NCI-H1105 (cell line): Measurements from ENCODE around the gene SLU7.
A peak's percentile ranks its signal among the peaks of the same experiment; 100 is the strongest.

Source experiments
- DNase-seq: peaks from one replicate; lab custom pipeline; 2025; lab: John Stamatoyannopoulos, UW

Gene SLU7

GRCh38 chr5:160418561-160419457 is at the start of gene SLU7:
TSS of gene SLU7 (minus strand) at chr5:160419081. CDS start at chr5:160415294, 3,787 bp downstream.
- DNase-seq: peak; percentile 75

GRCh38 chr5:160468363-160468975 is 49.6 kb upstream of the SLU7 start:
- DNase-seq: no peak

- no peak for DNase-seq
These were observed 48.9 kb upstream of the SLU7 start for GRCh38 chr5:160467555-160468362.

GRCh38 chr5:160466889-160467554 is 48.1 kb upstream of the SLU7 start:
- DNase-seq: no peak

- no peak for DNase-seq
These were observed 47.2 kb upstream of the SLU7 start for GRCh38 chr5:160466116-160466515.

GRCh38 chr5:160464466-160464797 is 45.6 kb upstream of the SLU7 start:
- DNase-seq: no peak

GRCh38 chr5:160463740-160464465 is 45.0 kb upstream of the SLU7 start:
- DNase-seq: no peak

- no peak for DNase-seq
These were observed 44.3 kb upstream of the SLU7 start for GRCh38 chr5:160463227-160463626.

- DNase-seq: no peak
These were observed 43.3 kb upstream of the SLU7 start for GRCh38 chr5:160462167-160462566.

GRCh38 chr5:160461378-160461777 is 42.5 kb upstream of the SLU7 start:
- DNase-seq: no peak

GRCh38 chr5:160460377-160461049 is 41.6 kb upstream of the SLU7 start:
- DNase-seq: no peak

- DNase-seq: no peak
These were observed 40.2 kb upstream of the SLU7 start for GRCh38 chr5:160458806-160459800.

GRCh38 chr5:160457252-160457651 is 38.4 kb upstream of the SLU7 start:
- no peak for DNase-seq

- DNase-seq: no peak
These were observed 37.7 kb upstream of the SLU7 start for GRCh38 chr5:160456480-160457177.

GRCh38 chr5:160455600-160455999 is 36.7 kb upstream of the SLU7 start:
- no peak for DNase-seq

GRCh38 chr5:160453751-160454150 is 34.9 kb upstream of the SLU7 start:
- DNase-seq: no peak

GRCh38 chr5:160452795-160453194 is 33.9 kb upstream of the SLU7 start:
- no peak for DNase-seq

GRCh38 chr5:160452036-160452435 is 33.2 kb upstream of the SLU7 start:
- DNase-seq: no peak

GRCh38 chr5:160451281-160451680 is 32.4 kb upstream of the SLU7 start:
- no peak for DNase-seq
